Measurements from ENCODE around the gene TSPAN5.

- TF ChIP-seq CTCF (conservative IDR thresholded peaks at IDR 0.05; ENCODE audit: low read length) (no peak), EZH2phosphoT487 (IDR thresholded peaks at IDR 0.05; ENCODE audit: borderline replicate concordance) (no peak)
Observed at GRCh38 chr4:98468709-98469108, 189.7 kb downstream of the TSPAN5 start.
